IMR-90 (cell line): Measurements from ENCODE around the gene KLF17.

Experiments used
- CEBPB ChIP-seq: IDR thresholded peaks from 2 replicates; pipeline ENCODE4 v1.6.1; 2012; ENCODE audit warnings: low read depth, low read length, improper control_type of control experiment
- CTCF ChIP-seq: conservative IDR thresholded peaks from 2 replicates; pipeline ENCODE4 v1.5.1; 2012; ENCODE audit warnings: mild to moderate bottlenecking, low read depth, low read length, improper control_type of control experiment
- MAFK ChIP-seq: IDR thresholded peaks from 2 replicates; pipeline ENCODE4 v1.6.1; 2012; ENCODE audit warnings: low read depth, low read length, improper control_type of control experiment
- MAZ ChIP-seq: IDR thresholded peaks from 2 replicates; pipeline ENCODE4 v1.6.1; 2012; ENCODE audit warnings: low read depth, mild to moderate bottlenecking, low read length, improper control_type of control experiment, moderate library complexity, borderline replicate concordance
- POLR2A ChIP-seq: IDR thresholded peaks from 2 replicates; pipeline ENCODE4 v1.6.1; 2012; ENCODE audit warnings: mild to moderate bottlenecking, low read depth, low read length
- RCOR1 ChIP-seq: IDR thresholded peaks from 2 replicates; pipeline ENCODE4 v1.6.1; 2012; ENCODE audit warnings: mild to moderate bottlenecking, low read length, improper control_type of control experiment; ENCODE audit not compliant: insufficient replicate concordance

- TF ChIP-seq CTCF (no peak), CEBPB (no peak), MAZ (no peak), POLR2A (no peak), RCOR1 (no peak), MAFK (no peak)
Observed at GRCh38 chr1:44138239-44138638, 19.6 kb downstream of the KLF17 start.
